Dermis microvascular lymphatic vessel endothelial cell (primary cell): Measurements from ENCODE around the gene ZMYM2. TPM values are rescaled to one million over a fixed set of nuclear protein-coding genes. Genes with fewer than 3 reads are reported as not detected.

ENCODE experiments used
- DNase-seq, 2 donors: peaks; one replicate each; pipeline versions ENCODE4 v3.0.0 to v3.0.0-alpha.2; 2010; ENCODE audit warnings: low read depth in 2 of 2
- total RNA-seq: library from RNA; depleted of rRNA; stranded (reverse); fragments of >200 nt; gene quantifications from 2 replicates; pipeline ENCODE4 v1.2.1, GENCODE V29; 2014

Gene ZMYM2
- total RNA-seq, 1 donor from 2014 or later, result 34.5 TPM

GRCh38 chr13:20102525-20103180 lies 144.1 kb downstream of the ZMYM2 start:
- no peak for DNase-seq

- DNase-seq, result no peak
Observed at GRCh38 chr13:20105161-20105689, 146.7 kb downstream of the ZMYM2 start.

- no peak for DNase-seq
Observed at GRCh38 chr13:20106742-20107141, 148.2 kb downstream of the ZMYM2 start.

- DNase-seq, result no peak
Observed at GRCh38 chr13:20109037-20109436, 150.5 kb downstream of the ZMYM2 start.

GRCh38 chr13:20114066-20114610 lies 155.6 kb downstream of the ZMYM2 start:
- no peak for DNase-seq

GRCh38 chr13:20116213-20116612 lies 157.7 kb downstream of the ZMYM2 start:
- no peak for DNase-seq

GRCh38 chr13:20118268-20119140 lies 160.0 kb downstream of the ZMYM2 start:
- peak in 1 of 2 donors; percentile 29 for DNase-seq

- no peak for DNase-seq
Observed at GRCh38 chr13:20119960-20120359, 161.4 kb downstream of the ZMYM2 start.

GRCh38 chr13:20121159-20121525 lies 162.6 kb downstream of the ZMYM2 start:
- DNase-seq, result no peak

- no peak for DNase-seq
Observed at GRCh38 chr13:20124303-20124702, 165.8 kb downstream of the ZMYM2 start.

- peak; percentile 48 to 55 for DNase-seq
Observed at GRCh38 chr13:20125129-20125782, 166.7 kb downstream of the ZMYM2 start.

GRCh38 chr13:20125783-20126165 lies 167.2 kb downstream of the ZMYM2 start:
- DNase-seq, result no peak

- DNase-seq, result no peak
Observed at GRCh38 chr13:20126541-20127261, 168.2 kb downstream of the ZMYM2 start.

GRCh38 chr13:20127262-20127561 lies 168.7 kb downstream of the ZMYM2 start:
- no peak for DNase-seq

GRCh38 chr13:20127562-20128458 lies 169.3 kb downstream of the ZMYM2 start:
- peak in 1 of 2 donors; percentile 34 for DNase-seq

GRCh38 chr13:20128459-20128931 lies 170.0 kb downstream of the ZMYM2 start:
- no peak for DNase-seq

GRCh38 chr13:20129076-20129475 lies 170.5 kb downstream of the ZMYM2 start:
- no peak for DNase-seq

GRCh38 chr13:20130012-20130411 lies 171.5 kb downstream of the ZMYM2 start:
- no peak for DNase-seq

- DNase-seq, result no peak
Observed at GRCh38 chr13:20130652-20131051, 172.1 kb downstream of the ZMYM2 start.
